ENCODE data around the gene PITPNC1.
"Not testable (repeated sequence)": the region's sequence is repeated elsewhere in the genome, so short reads cannot be mapped to it uniquely, and the experiment has no call there.

Gene PITPNC1

GRCh38 chr17:67707442-67707841, 330.4 kb downstream of the PITPNC1 start:
- DNase-seq, result no peak

GRCh38 chr17:67708378-67708777, 331.3 kb downstream of the PITPNC1 start:
- DNase-seq, result no peak

DNA sequence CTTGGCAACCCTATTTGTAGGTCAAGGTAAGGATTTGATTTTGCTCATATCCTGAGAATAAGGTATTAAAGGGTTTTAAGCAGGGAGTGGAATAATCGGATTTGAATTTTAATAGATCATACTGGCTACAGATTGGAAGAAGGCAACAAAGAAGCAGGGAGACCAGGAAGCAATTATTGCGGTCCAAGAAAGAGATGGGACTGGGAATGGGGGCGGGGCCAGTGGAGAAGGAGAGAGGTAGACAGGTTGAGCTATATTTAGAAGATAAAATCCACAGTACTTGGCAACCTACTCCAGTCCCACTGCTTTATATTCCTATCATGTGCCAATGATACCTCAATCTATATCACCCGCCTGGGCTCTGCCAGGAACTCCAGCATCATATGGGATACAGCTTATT, 334.8 kb downstream of the PITPNC1 start:
- DNase-seq, result no peak

- no peak for DNase-seq
Measured at GRCh38 chr17:67712375-67712774, 335.3 kb downstream of the PITPNC1 start.

DNA sequence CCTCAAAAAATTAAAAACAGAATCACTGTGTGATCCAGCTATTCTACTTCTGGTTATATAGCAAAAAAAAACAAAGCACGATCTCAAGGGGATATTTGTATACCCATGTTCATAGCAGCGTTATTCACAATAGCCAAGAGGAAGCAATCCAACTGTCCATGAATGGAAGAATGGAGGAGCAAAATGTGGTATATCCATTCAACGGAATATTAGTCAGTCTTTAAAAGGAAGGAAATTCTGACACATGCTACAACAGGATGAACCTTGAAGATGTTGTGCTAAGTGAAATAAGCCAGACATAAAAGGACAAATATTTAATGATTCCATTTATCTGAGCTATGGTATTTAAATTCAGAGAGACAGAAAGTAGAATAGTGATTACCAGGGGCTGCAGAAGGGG, 336.1 kb downstream of the PITPNC1 start:
- DNase-seq, result no peak

GRCh38 chr17:67716405-67716798, 339.3 kb downstream of the PITPNC1 start:
- DNase-seq, result no peak

DNA sequence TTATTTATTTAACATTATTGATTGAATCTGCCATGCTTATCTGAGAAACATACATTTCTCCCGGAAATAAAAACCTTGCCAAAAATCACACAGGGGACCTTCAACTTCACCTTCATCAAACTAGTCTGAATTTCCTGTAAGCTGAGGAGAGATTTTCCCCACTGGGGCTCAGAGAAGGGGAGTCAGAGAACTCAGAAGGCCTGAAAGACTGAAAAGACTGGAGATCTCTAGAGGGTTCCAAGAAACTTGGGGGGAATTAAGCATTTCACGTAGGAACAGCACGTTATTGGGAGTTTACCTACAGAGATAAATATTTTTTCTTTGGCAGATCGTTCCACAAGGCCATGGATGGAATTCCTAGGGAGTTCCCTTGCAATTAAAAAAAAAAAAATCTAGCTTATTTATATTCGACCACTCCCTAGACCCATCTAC, 340.1 kb downstream of the PITPNC1 start:
- peak; percentile 42 for DNase-seq

- peak; percentile 100 for DNase-seq
Measured at GRCh38 chr17:67717624-67718324, 340.7 kb downstream of the PITPNC1 start, which contains the start of gene NOL11. NOL11 (plus strand) TSS chr17:67717936; CDS start chr17:67717948, 12 bp downstream.

DNA sequence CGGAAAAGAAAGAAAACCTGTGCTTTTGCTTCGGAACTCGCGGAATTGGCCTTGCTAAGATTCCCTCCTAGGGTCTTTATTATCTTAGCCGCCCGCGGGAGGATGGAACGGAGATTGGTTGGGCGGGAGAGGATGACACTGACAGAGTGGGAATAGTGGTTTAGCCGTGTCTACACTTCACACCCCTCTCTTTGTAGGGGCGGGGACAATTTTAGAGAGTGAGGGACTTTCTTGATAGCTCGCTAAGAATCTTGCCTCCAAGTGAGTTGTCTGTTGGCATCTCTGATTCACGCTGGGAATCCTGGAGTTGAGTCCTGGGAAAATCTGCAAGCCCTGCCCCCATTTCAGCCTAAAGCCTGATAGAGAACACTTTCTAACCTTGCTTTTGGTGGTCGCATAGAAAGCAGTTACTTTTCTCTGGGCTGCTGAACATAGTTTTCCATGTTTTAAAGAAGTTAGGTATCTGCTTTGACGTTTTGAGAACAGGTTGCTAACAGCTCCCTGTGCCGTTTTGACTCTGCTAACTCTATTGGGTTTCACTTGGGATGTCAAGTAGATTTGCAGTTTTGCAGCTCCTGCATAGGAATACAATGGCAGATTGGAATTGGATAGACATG, 341.4 kb downstream of the PITPNC1 start:
- DNase-seq, result peak; percentile 42

DNA sequence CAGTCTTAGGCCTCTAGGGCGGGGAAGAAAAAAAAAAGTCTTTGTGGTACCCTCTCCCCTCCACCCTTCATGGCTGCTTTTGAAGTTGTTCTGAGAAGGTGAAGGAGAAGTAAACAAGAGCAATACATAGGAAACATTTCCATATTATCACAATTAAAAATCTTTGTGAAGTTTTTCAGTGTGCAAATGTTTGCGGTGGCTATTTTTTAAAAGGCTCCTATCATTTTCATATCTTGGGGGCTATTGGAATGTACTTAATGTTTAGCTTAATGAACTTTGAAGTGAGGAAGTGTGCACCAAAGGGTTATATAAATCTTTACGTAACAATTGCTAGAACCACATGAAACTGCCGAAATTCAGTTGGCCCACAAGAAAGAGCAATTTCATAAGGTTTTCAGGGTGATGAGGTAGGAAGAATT, 348.3 kb downstream of the PITPNC1 start:
- DNase-seq, result no peak

- no peak for DNase-seq
Measured at GRCh38 chr17:67725807-67726206, 348.7 kb downstream of the PITPNC1 start.

GRCh38 chr17:67727152-67728039, 350.3 kb downstream of the PITPNC1 start:
- DNase-seq, result not testable (repeated sequence)

DNA sequence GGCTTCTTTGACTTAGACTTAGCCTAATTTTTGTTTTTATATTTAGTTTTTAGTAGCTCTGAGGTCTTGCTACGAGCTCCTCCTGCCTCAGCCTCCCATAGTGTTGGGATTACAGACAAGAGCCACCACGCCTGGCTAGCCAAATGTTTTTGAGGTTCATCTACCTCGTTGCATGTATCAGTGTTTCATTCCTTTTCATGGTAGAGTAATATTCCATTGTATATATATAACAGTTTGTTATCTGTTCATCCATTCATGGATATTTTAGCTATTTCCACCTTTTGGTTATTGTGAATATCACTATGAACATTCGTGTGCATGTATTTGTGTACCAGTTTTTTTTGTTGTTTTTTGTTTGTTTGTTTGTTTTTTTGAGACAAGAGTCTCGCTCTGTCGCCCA, 352.8 kb downstream of the PITPNC1 start:
- DNase-seq, result no peak

DNA sequence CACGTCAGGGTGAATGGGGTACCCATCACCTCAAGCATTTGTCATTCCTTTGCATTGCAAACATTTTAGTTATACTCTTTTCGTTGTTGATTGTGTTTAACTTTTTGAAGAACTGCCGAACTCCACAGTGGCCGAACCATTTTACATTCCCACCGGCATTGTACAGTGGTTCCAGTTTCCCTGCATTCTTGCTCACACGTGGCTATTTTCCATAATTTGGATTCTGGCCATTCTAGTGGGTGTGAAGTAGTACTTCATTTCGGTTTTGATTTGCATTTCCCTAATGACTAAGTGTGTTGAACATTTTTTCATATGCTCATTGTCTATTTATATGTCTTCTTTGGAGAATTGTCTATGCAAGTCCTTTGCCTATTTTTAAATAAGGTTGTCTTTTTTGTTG, 353.6 kb downstream of the PITPNC1 start:
- DNase-seq, result no peak

- no peak for DNase-seq
Measured at GRCh38 chr17:67733449-67733848, 356.4 kb downstream of the PITPNC1 start.

GRCh38 chr17:67737145-67737544, 360.1 kb downstream of the PITPNC1 start:
- no peak for DNase-seq

- no peak for DNase-seq
Measured at GRCh38 chr17:67742025-67742424, 364.9 kb downstream of the PITPNC1 start.
